H1 (cell line): ENCODE data around the gene ARHGEF12.

ENCODE experiments used
- ATF2 ChIP-seq: IDR thresholded peaks from 2 replicates; pipeline ENCODE4 v1.6.1; 2012; ENCODE audit warnings: low read length, inconsistent platforms
- BRCA1 ChIP-seq: IDR thresholded peaks from 2 replicates; pipeline ENCODE4 v1.6.1; 2012; ENCODE audit warnings: low read depth, low read length, improper control_type of control experiment
- CTCF ChIP-seq, 3 experiments: IDR thresholded peaks; 1 replicate in 2 of 3; 2 replicates in 1 of 3; pipeline versions ENCODE4 v1.5.1 to v1.6.1; 2011; ENCODE audit warnings: low read length in 3 of 3, mild to moderate bottlenecking in 3 of 3, inconsistent platforms in 2 of 3, low read depth in 1 of 3, moderate library complexity in 1 of 3; ENCODE audit not compliant: insufficient read depth in 1 of 3; ENCODE audit errors: control extremely low read depth in 1 of 3
- MAX ChIP-seq: IDR thresholded peaks from 2 replicates; pipeline ENCODE4 v1.6.1; 2012; ENCODE audit warnings: inconsistent platforms
- PHF8 ChIP-seq: fragments of 200-600 bp; sonication (generic); conservative IDR thresholded peaks from 2 replicates; pipeline ENCODE4 v1.7.1; 2012; ENCODE audit warnings: low read depth, mild to moderate bottlenecking, inconsistent platforms, low read length, moderate library complexity
- POLR2A ChIP-seq, 2 experiments: IDR thresholded peaks; 1 replicate in 1 of 2; 2 replicates in 1 of 2; pipeline ENCODE4 v1.6.1; 2011; ENCODE audit warnings: low read depth in 2 of 2, low read length in 2 of 2, mild to moderate bottlenecking in 2 of 2; ENCODE audit errors: control extremely low read depth in 1 of 2
- POLR2AphosphoS5 ChIP-seq: IDR thresholded peaks from 2 replicates; pipeline ENCODE4 v1.6.1; 2011; ENCODE audit warnings: low read depth, low read length
- RAD21 ChIP-seq, 2 experiments: IDR thresholded peaks in 1 of 2; conservative IDR thresholded peaks in 1 of 2; 2 replicates each; pipeline ENCODE4 v1.6.1; 2011; ENCODE audit warnings: low read depth in 2 of 2, low read length in 2 of 2, improper control_type of control experiment in 1 of 2, inconsistent platforms in 1 of 2, mild to moderate bottlenecking in 1 of 2, moderate library complexity in 1 of 2
- RFX5 ChIP-seq: IDR thresholded peaks from 2 replicates; pipeline ENCODE4 v1.6.1; 2011; ENCODE audit warnings: low read depth, low read length, improper control_type of control experiment, borderline replicate concordance
- SRF ChIP-seq: IDR thresholded peaks from 2 replicates; pipeline ENCODE4 v1.6.1; 2011; ENCODE audit warnings: mild to moderate bottlenecking, low read depth, low read length, moderate library complexity

GRCh38 chr11:120482149-120482548 lies 145.9 kb downstream of the ARHGEF12 start:
- no peak for TF ChIP-seq BRCA1
- TF ChIP-seq PHF8: no peak
- TF ChIP-seq CTCF (IDR thresholded peaks at IDR 0.05; ENCODE audit: control extremely low read depth in 1 of 3, insufficient read depth in 1 of 3, low read depth in 1 of 3, low read length in 3 of 3): no peak
- TF ChIP-seq POLR2AphosphoS5: no peak
- TF ChIP-seq POLR2A (IDR thresholded peaks at IDR 0.05; ENCODE audit: control extremely low read depth in 1 of 2, low read depth in 2 of 2, low read length in 2 of 2): no peak
- no peak for TF ChIP-seq RAD21 (IDR thresholded peaks at IDR 0.05 in 1 of 2, conservative IDR thresholded peaks at IDR 0.05 in 1 of 2; ENCODE audit: low read depth in 2 of 2, low read length in 2 of 2)
- TF ChIP-seq RFX5: no peak
- no peak for TF ChIP-seq ATF2
- no peak for TF ChIP-seq MAX
- no peak for TF ChIP-seq SRF
